ENCODE data around the gene FER1L5. TPM values are rescaled to one million over a fixed set of nuclear protein-coding genes. Genes with fewer than 3 reads are reported as not detected.

The FER1L5 gene
- total RNA-seq, 1 donor from 2014 or later, result 0.51 TPM

- Mint-ChIP-seq H3K9me3 (ENCODE audit: unreplicated experiment) (no peaks in the 10 kb centered on the region), H3K36me3 (ENCODE audit: unreplicated experiment) (peaks cover 11% of the 10 kb centered on the region), H3K27ac (ENCODE audit: unreplicated experiment) (no peak overlapping the region), H3K4me3 (ENCODE audit: unreplicated experiment) (no peak overlapping the region), H3K27me3 (ENCODE audit: unreplicated experiment) (no peaks in the 10 kb centered on the region), H3K4me1 (ENCODE audit: low read depth, unreplicated experiment) (no peaks in the 10 kb centered on the region)
- DNase-seq, result no peak
- TF ChIP-seq CTCF (IDR thresholded peaks at IDR 0.05; ENCODE audit: partially characterized antibody, unreplicated experiment), result no peak
Measured at GRCh38 chr2:96608469-96609455, 33.8 kb upstream of the FER1L5 start.

GRCh38 chr2:96616128-96616527 is 26.4 kb upstream of the FER1L5 start:
- no peak for TF ChIP-seq CTCF (IDR thresholded peaks at IDR 0.05; ENCODE audit: partially characterized antibody, unreplicated experiment)
- peaks cover 1% of the 10 kb centered on the region for H3K27me3 Mint-ChIP-seq (ENCODE audit: unreplicated experiment)
- no peak overlapping the region for H3K4me3 Mint-ChIP-seq (ENCODE audit: unreplicated experiment)
- no peaks in the 10 kb centered on the region for H3K9me3 Mint-ChIP-seq (ENCODE audit: unreplicated experiment)
- H3K36me3 Mint-ChIP-seq (ENCODE audit: unreplicated experiment), result no peaks in the 10 kb centered on the region
- DNase-seq, result no peak
- no peaks in the 10 kb centered on the region for H3K4me1 Mint-ChIP-seq (ENCODE audit: low read depth, unreplicated experiment)
- no peak overlapping the region for H3K27ac Mint-ChIP-seq (ENCODE audit: unreplicated experiment)

- H3K9me3 Mint-ChIP-seq (ENCODE audit: unreplicated experiment), result no peaks in the 10 kb centered on the region
- TF ChIP-seq CTCF (IDR thresholded peaks at IDR 0.05; ENCODE audit: partially characterized antibody, unreplicated experiment), result no peak
- peaks cover 1% of the 10 kb centered on the region for H3K27me3 Mint-ChIP-seq (ENCODE audit: unreplicated experiment)
- no peaks in the 10 kb centered on the region for H3K4me1 Mint-ChIP-seq (ENCODE audit: low read depth, unreplicated experiment)
- H3K36me3 Mint-ChIP-seq (ENCODE audit: unreplicated experiment), result no peaks in the 10 kb centered on the region
- no peak overlapping the region for H3K4me3 Mint-ChIP-seq (ENCODE audit: unreplicated experiment)
- H3K27ac Mint-ChIP-seq (ENCODE audit: unreplicated experiment), result no peak overlapping the region
- DNase-seq, result no peak
Measured at GRCh38 chr2:96616535-96616934, 26.0 kb upstream of the FER1L5 start.

- Mint-ChIP-seq H3K36me3 (ENCODE audit: unreplicated experiment) (no peaks in the 10 kb centered on the region), H3K27ac (ENCODE audit: unreplicated experiment) (no peak overlapping the region), H3K4me3 (ENCODE audit: unreplicated experiment) (no peak overlapping the region), H3K9me3 (ENCODE audit: unreplicated experiment) (no peaks in the 10 kb centered on the region), H3K27me3 (ENCODE audit: unreplicated experiment) (peaks cover 1% of the 10 kb centered on the region), H3K4me1 (ENCODE audit: low read depth, unreplicated experiment) (no peaks in the 10 kb centered on the region)
- no peak for DNase-seq
- TF ChIP-seq CTCF (IDR thresholded peaks at IDR 0.05; ENCODE audit: partially characterized antibody, unreplicated experiment), result no peak
Measured at GRCh38 chr2:96617012-96617411, 25.6 kb upstream of the FER1L5 start.

Data from glutamatergic neuron (in vitro differentiated cells).